ENCODE measurements around the gene SEMA4D.

DNA sequence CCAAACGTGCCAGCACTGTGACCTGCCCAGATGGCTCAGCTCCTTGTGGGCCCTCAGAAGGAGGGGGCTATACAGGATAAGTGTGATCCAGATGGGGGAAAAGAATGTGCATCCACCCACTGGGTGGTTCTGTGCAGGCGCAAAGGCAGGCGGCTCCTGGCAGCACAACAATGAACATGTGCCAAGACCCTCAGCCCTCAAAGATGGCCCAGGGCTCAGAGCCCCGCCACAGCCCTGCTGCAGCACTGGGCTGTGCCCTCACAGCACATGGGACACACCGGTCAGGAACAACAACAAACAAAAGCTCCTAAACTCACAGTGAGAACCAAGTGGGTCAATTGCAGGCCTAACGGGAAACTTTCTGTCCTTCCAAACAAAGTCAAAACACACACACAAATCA is 4.7 kb downstream of the SEMA4D start:
- TF ChIP-seq, protein P1, sequence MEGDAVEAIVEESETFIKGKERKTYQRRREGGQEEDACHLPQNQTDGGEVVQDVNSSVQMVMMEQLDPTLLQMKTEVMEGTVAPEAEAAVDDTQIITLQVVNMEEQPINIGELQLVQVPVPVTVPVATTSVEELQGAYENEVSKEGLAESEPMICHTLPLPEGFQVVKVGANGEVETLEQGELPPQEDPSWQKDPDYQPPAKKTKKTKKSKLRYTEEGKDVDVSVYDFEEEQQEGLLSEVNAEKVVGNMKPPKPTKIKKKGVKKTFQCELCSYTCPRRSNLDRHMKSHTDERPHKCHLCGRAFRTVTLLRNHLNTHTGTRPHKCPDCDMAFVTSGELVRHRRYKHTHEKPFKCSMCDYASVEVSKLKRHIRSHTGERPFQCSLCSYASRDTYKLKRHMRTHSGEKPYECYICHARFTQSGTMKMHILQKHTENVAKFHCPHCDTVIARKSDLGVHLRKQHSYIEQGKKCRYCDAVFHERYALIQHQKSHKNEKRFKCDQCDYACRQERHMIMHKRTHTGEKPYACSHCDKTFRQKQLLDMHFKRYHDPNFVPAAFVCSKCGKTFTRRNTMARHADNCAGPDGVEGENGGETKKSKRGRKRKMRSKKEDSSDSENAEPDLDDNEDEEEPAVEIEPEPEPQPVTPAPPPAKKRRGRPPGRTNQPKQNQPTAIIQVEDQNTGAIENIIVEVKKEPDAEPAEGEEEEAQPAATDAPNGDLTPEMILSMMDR (IDR thresholded peaks at IDR 0.05; ENCODE audit: poor library complexity), result no peak
- TF ChIP-seq EZH2 (IDR thresholded peaks at IDR 0.05; ENCODE audit: borderline replicate concordance), result no peak
